GM12874 (cell line): Measurements from ENCODE around the gene CAPN9.

Source experiments
- TF ChIP-seq, protein P1 (sequence below): IDR thresholded peaks from 2 replicates; pipeline ENCODE4 v1.5.1; 2011; ENCODE audit warnings: low read depth, mild to moderate bottlenecking, control low read depth, low read length, moderate library complexity; ENCODE audit not compliant: insufficient read depth

Gene CAPN9

DNA sequence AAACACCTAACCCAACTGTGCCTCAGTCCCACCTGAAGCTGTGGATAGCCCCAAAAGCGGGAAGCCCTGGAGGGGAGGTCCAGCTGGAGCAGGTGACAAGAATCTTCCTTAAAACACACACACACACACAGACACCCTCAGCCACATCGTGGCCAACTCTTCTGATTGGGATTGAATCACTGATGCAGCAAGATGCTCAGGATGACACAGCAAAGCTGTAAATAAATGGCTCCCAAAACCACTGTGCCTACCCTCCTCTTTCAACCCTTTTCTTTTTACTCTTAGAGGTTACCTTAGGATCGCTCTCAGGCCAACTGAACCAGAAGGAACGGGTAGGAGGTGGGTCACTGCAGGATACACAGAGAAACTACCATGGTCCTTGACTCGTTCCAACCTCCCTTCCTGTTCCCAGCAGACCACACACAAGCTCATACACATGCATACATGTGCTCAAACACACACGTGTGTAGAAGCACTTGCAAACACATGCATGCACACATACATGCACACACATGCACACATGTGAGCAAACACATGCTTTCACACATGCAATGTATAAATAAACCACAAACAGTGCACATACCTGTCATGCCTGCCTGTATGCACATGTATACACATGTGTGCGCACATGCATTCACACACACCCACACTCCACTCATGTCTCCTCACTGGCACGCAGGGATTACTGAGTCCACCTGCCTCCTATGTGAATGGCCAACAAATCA, 14.4 kb downstream of the CAPN9 start:
- TF ChIP-seq, protein P1, sequence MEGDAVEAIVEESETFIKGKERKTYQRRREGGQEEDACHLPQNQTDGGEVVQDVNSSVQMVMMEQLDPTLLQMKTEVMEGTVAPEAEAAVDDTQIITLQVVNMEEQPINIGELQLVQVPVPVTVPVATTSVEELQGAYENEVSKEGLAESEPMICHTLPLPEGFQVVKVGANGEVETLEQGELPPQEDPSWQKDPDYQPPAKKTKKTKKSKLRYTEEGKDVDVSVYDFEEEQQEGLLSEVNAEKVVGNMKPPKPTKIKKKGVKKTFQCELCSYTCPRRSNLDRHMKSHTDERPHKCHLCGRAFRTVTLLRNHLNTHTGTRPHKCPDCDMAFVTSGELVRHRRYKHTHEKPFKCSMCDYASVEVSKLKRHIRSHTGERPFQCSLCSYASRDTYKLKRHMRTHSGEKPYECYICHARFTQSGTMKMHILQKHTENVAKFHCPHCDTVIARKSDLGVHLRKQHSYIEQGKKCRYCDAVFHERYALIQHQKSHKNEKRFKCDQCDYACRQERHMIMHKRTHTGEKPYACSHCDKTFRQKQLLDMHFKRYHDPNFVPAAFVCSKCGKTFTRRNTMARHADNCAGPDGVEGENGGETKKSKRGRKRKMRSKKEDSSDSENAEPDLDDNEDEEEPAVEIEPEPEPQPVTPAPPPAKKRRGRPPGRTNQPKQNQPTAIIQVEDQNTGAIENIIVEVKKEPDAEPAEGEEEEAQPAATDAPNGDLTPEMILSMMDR = no peak

DNA sequence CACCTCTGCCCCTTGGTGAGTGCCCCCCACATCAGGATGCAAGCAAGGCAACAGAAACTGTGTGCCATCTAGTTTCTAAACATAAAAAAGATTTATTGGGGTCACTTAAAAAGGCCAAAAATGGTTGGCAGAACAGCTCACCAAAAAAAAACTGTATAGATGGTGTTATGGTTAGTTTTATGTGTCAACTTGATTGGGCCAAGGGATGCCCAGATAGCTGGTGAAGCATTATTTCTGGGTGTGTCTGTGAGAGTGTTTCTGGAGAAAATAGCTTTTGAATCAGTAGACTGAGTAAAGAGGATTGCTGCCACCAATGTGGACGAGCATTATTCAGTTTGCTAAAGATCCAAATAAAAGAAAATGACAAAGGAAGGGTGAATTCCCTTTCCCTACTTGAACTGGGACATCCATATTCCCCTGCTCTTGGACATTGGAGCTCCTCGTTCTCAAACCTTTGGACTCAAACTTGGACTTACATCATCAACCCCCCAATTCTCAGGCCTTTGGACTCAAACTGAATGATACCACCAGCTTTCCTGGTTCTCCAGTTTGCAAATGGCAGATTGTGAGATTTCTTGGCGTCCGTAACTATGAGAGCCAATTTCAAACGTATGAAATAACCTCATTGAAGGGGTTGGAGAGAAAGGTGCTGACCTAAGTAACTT, 16.9 kb downstream of the CAPN9 start:
- TF ChIP-seq, protein P1 = no peak

GRCh38 chr1:230766318-230766717, 19.1 kb downstream of the CAPN9 start:
- TF ChIP-seq, protein P1 = no peak

- TF ChIP-seq, protein P1 = no peak
Measured at GRCh38 chr1:230768903-230769570, 21.8 kb downstream of the CAPN9 start.

GRCh38 chr1:230770317-230770716, 23.1 kb downstream of the CAPN9 start:
- TF ChIP-seq, protein P1 = no peak

DNA sequence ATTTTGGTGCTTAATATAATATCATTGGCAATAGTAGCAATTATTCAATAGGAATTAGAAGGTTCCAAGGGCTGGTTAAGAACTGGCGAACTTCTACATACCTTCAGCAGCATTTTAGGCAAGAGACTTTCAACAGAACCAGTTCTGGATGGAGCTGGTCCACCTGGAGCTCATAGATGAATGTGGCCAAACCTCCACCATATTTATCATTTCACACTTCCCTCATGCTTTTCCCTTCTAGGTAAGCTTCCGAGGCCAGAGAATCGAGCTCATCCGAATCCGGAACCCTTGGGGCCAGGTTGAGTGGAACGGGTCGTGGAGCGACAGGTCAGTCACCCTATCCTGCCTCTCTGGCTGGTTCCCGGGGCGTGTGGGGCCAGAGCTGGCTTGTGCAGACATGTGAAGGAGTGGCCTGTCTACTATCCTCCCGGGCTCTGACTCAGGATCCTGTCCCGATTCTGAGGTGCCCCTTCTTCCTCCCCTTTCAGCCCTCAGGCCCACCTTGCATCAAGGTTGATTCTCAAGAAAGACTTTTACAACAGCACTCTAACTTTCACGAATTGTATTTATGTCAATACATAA, 24.7 kb downstream of the CAPN9 start:
- TF ChIP-seq, protein P1 = no peak
